ENCODE data around the gene CIB4.

DNA sequence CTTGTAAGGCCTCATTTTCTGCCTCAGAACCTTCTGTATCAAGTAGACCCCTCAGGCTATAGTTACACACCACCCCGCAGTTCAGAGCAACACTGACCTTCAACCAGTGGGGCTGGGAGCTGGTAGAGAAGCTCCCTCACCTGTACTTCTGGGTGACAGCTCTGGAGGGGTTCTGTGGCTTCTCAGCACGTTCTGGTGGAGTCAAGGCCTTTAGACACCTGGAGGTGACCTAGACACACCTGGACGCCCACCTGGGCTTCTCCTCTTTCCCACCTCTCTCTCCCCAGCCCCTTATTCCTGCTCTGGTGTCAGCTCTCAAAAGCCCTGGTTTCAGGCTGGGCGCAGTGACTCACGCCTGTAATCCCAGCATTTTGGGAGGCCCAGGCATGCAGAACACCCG is 7.3 kb upstream of the CIB4 start:
- TF ChIP-seq, protein P1, sequence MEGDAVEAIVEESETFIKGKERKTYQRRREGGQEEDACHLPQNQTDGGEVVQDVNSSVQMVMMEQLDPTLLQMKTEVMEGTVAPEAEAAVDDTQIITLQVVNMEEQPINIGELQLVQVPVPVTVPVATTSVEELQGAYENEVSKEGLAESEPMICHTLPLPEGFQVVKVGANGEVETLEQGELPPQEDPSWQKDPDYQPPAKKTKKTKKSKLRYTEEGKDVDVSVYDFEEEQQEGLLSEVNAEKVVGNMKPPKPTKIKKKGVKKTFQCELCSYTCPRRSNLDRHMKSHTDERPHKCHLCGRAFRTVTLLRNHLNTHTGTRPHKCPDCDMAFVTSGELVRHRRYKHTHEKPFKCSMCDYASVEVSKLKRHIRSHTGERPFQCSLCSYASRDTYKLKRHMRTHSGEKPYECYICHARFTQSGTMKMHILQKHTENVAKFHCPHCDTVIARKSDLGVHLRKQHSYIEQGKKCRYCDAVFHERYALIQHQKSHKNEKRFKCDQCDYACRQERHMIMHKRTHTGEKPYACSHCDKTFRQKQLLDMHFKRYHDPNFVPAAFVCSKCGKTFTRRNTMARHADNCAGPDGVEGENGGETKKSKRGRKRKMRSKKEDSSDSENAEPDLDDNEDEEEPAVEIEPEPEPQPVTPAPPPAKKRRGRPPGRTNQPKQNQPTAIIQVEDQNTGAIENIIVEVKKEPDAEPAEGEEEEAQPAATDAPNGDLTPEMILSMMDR (IDR thresholded peaks at IDR 0.05) = no peak
- TF ChIP-seq POLR2A (IDR thresholded peaks at IDR 0.05) = no peak

All from transverse colon (tissue), 3 donors.